Measurements from ENCODE around the gene MMP8.

The MMP8 gene

DNA sequence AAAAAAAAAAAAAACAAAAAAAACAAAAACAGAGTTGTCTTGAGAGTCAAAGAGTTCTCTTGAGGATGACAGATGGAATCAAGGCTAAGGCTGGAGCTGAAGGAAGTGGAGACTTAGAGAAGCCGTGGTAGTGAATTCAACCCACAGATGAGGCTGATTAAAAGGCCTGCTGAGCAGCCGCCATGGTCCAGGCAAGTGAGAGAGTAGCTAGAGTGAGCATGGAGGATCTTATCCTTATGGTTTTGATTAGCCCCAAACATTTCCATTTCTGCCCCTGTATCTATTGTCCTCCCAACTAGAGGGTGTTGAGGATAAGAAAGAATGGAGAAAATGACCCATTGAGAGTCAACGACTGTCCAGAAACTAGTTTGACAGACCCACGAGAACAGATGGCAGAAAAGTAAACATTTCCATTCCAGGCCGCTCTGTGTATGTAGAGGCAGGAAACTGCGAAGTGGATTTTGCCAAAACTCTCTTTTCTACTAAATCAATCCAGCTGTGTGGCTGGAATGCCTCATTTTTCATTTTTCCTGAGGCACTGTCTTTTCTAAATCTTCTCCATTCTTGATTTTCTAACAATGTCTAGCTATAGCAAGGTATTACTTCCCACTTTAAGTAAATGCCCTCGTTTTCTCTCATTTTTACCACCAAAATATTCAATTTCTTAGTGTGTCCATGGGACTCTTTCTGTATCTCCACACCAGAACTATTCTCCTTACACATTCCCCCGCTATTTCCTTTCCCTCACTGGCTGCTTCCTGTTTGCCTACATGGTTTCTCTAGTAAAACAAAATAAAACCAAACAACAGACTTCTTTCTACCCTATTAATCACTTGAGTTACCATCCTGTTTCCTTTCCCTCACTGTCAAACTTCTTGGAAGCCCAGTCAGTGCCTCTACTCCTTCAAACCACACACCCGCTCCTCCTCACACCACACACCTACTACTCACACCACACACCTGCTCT, 5.4 kb upstream of the MMP8 start:
- CTCF ChIA-PET = interaction anchor here (1.7 kb wide), 1 partner anchor 211 kb away, joined by 12 read pairs; no protein-coding TSS in a partner anchor
- DNase-seq (ENCODE audit: low read depth, low spot score) = no peak
- TF ChIP-seq, protein P1, sequence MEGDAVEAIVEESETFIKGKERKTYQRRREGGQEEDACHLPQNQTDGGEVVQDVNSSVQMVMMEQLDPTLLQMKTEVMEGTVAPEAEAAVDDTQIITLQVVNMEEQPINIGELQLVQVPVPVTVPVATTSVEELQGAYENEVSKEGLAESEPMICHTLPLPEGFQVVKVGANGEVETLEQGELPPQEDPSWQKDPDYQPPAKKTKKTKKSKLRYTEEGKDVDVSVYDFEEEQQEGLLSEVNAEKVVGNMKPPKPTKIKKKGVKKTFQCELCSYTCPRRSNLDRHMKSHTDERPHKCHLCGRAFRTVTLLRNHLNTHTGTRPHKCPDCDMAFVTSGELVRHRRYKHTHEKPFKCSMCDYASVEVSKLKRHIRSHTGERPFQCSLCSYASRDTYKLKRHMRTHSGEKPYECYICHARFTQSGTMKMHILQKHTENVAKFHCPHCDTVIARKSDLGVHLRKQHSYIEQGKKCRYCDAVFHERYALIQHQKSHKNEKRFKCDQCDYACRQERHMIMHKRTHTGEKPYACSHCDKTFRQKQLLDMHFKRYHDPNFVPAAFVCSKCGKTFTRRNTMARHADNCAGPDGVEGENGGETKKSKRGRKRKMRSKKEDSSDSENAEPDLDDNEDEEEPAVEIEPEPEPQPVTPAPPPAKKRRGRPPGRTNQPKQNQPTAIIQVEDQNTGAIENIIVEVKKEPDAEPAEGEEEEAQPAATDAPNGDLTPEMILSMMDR (IDR thresholded peaks at IDR 0.05; ENCODE audit: insufficient read depth, low read length, missing control alignments) = no peak
- no peak overlapping the region for H3K4me3 ChIP-seq (ENCODE audit: low read depth, low read length)
- POLR2A ChIA-PET = no interaction called here

DNA sequence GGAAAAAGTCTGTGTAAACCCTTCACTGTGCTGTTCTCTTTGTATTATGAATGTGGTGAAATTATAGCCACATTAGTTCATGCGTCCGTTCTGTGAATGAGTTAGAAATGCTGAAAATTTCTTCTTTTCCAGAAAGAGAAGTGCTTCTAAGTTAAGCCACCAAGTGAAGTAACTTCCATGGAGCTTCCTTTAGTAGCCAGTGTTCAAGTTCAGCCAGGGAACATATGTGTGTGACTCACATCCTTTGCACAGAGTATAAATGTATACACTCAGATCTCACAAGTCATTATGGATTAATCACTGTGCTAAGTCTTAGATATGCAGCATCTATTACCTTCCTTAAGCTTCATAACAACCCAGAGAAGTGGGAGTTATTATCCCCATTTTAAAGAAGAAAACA, 3.1 kb upstream of the MMP8 start:
- POLR2A ChIA-PET = no interaction called here
- CTCF ChIA-PET = interaction anchor here (0.9 to 1.3 kb wide), 2 partner anchors 10 to 11 kb away, joined by 3 to 4 read pairs; no protein-coding TSS in a partner anchor
- TF ChIP-seq, protein P1 (IDR thresholded peaks at IDR 0.05; ENCODE audit: insufficient read depth, low read length, missing control alignments) = no peak
- H3K4me3 ChIP-seq (ENCODE audit: low read depth, low read length) = no peak overlapping the region
- DNase-seq (ENCODE audit: low read depth, low spot score) = peak; percentile 52

DNA sequence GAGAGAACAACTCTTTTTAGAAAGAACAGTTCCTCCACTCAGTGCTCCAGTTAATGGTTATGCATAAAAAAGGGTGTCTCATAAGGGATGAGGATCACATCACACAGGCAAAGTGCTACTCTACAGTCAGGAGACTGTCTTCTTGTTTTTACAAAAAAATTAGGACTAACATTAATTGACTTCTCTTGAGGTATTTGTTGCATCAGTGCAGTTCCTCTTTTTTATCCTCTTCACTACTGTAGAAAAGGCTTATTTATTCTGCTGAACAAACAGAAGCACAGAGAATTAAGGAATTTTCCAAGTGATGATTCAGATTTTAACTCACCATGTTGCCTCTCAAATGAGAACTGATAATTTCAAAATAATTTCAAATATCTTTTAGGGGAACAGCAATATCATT, 1.9 kb downstream of the MMP8 start:
- ChIA-PET POLR2A (no interaction called here), CTCF (no interaction called here)
- TF ChIP-seq, protein P1 (IDR thresholded peaks at IDR 0.05; ENCODE audit: insufficient read depth, low read length, missing control alignments) = no peak
- no peak overlapping the region for H3K4me3 ChIP-seq (ENCODE audit: low read depth, low read length)
- no peak for DNase-seq (ENCODE audit: low read depth, low spot score)

DNA sequence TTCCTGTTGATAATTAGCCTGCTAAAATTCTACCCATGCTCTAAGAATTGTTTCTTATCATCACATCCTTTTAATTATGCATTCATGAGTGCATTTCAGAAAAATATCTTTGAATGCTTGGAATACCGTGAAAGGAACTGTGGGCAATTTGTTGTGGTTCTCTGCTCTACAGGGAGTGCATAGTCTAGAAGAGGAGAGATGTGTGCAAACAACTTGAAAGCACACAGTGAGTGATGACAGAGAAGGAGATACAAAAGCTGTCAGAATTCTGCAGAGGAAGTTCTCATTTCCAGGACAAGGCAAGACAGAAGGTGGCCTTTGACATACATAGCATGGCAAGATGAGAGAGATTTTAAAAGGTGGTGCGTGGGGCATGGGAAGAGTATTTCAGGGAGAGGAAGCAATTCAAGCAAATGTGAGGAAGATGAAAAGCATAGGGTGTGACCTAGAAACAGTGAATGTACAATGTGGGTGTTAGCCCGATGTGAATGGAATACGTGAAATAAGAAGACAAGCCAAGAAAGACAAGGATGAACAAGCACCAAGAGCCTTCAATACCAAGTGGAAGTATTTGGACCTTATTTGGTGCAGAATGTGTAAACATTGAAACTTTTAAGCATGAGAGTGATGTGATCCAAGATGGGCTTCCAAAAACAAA, 5.0 kb downstream of the MMP8 start:
- POLR2A ChIA-PET = no interaction called here
- CTCF ChIA-PET = no interaction called here
- H3K4me3 ChIP-seq (ENCODE audit: low read depth, low read length) = no peak overlapping the region
- DNase-seq (ENCODE audit: low read depth, low spot score) = no peak
- TF ChIP-seq, protein P1 (IDR thresholded peaks at IDR 0.05; ENCODE audit: insufficient read depth, low read length, missing control alignments) = no peak

DNA sequence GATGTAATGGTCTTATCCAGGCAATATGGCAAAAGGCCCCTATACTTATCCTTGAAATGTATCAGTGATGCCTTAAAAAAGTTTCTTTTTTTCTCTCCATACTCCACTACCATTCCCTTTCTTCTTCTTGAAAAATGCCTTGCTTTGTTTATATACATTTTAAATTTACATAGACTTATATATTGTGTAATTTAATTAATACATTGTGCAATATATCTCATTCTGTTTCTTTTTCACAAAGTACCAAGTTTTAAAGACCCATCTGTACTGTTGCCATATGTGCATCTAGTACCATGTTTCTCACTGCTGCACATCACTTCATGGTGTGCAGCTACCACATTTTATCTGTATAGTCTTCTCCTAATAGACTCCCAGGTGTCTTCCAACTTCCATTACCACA, 7.5 kb downstream of the MMP8 start:
- no peak overlapping the region for H3K4me3 ChIP-seq (ENCODE audit: low read depth, low read length)
- CTCF ChIA-PET = interaction anchor here (1.6 kb wide), 1 partner anchor 11 kb away, joined by 3 read pairs; no protein-coding TSS in a partner anchor
- POLR2A ChIA-PET = no interaction called here
- TF ChIP-seq, protein P1 (IDR thresholded peaks at IDR 0.05; ENCODE audit: insufficient read depth, low read length, missing control alignments) = no peak
- DNase-seq (ENCODE audit: low read depth, low spot score) = no peak

DNA sequence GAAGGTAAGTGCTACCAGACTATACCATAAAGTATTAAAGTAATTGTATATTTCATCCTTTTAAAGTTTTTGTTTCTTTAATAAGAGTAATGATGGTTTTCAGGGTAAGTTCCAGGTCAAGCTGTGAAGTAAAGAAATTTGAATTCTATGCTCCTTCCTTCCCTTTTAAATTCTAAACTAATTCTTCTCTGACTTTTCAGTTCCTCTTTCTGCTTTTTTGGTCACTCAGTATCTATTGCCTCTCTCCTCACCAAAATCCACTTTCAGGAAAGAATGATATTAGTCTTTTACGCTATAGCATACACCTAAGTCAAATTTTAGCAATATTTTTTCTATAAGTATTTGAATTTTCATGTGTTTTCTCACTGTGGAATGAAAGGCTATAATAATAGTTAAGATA, 8.2 kb downstream of the MMP8 start:
- POLR2A ChIA-PET = no interaction called here
- no peak for DNase-seq (ENCODE audit: low read depth, low spot score)
- H3K4me3 ChIP-seq (ENCODE audit: low read depth, low read length) = no peak overlapping the region
- CTCF ChIA-PET = no interaction called here
- TF ChIP-seq, protein P1 (IDR thresholded peaks at IDR 0.05; ENCODE audit: insufficient read depth, low read length, missing control alignments) = no peak

Data from AG04449 (cell line).